OCI-LY1 (cell line): Measurements from ENCODE around the gene ETV5.
A peak's percentile ranks its signal among the peaks of the same experiment; 100 is the strongest.

Experiments used
- H2AFZ ChIP-seq: fragments of 200-600 bp; sonication (generic), shearing (Covaris generic); 2 replicates; pipeline ENCODE4 v1.6.0; 2014; ENCODE audit warnings: antibody characterized with exemption, mild to moderate bottlenecking, low read length
- H3F3A ChIP-seq: fragments of 200-600 bp; sonication (generic), shearing (Covaris generic); 2 replicates; pipeline ENCODE4 v1.6.0; 2014; ENCODE audit warnings: mild to moderate bottlenecking, antibody characterized with exemption, low read length, moderate library complexity; ENCODE audit not compliant: insufficient read depth
- H3K27ac ChIP-seq: fragments of 200-600 bp; sonication (generic); 2 replicates; pipeline ENCODE4 v1.5.1; 2014; ENCODE audit warnings: low read length, mixed run types, mild to moderate bottlenecking, low read depth; ENCODE audit not compliant: poor library complexity, severe bottlenecking
- H3K27me3 ChIP-seq: fragments of 200-600 bp; sonication (generic); 2 replicates; pipeline ENCODE4 v1.6.0; 2014; ENCODE audit warnings: antibody characterized with exemption, mild to moderate bottlenecking, low read length, moderate library complexity; ENCODE audit not compliant: insufficient read depth
- H3K36me3 ChIP-seq: fragments of 200-600 bp; sonication (generic); 2 replicates; pipeline ENCODE4 v1.6.1; 2014; ENCODE audit warnings: mild to moderate bottlenecking, antibody characterized with exemption, low read length, moderate library complexity, mixed read lengths; ENCODE audit not compliant: insufficient read depth
- H3K4me1 ChIP-seq: fragments of 200-600 bp; sonication (generic); 2 replicates; pipeline ENCODE4 v1.5.1; 2014; ENCODE audit warnings: mild to moderate bottlenecking, low read length, moderate library complexity; ENCODE audit not compliant: insufficient read depth, severe bottlenecking
- H3K4me2 ChIP-seq: fragments of 200-600 bp; sonication (generic), shearing (Covaris generic); 2 replicates; pipeline ENCODE4 v1.6.1; 2014; ENCODE audit warnings: low read length
- H3K4me3 ChIP-seq: fragments of 200-600 bp; sonication (generic); 2 replicates; pipeline ENCODE4 v1.5.1; 2014; ENCODE audit warnings: low read length, low read depth, mild to moderate bottlenecking, mixed read lengths; ENCODE audit not compliant: poor library complexity, severe bottlenecking
- H3K79me2 ChIP-seq: fragments of 200-600 bp; shearing (Covaris generic); 2 replicates; pipeline ENCODE4 v1.6.1; 2016; ENCODE audit warnings: mixed run types, low read length, mixed read lengths; ENCODE audit not compliant: insufficient read depth
- H3K9ac ChIP-seq: fragments of 200-600 bp; sonication (generic), shearing (Covaris generic); 2 replicates; pipeline ENCODE4 v1.6.1; 2014; ENCODE audit warnings: mild to moderate bottlenecking, low read length, mixed read lengths
- H3K9me2 ChIP-seq: fragments of 200-600 bp; sonication (generic), shearing (Covaris generic); 2 replicates; pipeline ENCODE4 v1.6.1; 2014; ENCODE audit warnings: low read depth, mild to moderate bottlenecking, low read length, mixed read lengths
- H3K9me3 ChIP-seq: fragments of 200-600 bp; shearing (Covaris generic); 2 replicates; pipeline ENCODE4 v1.6.1; 2014; ENCODE audit warnings: low read length, mixed read lengths
- H4K20me1 ChIP-seq: fragments of 200-600 bp; sonication (generic), shearing (Covaris generic); 2 replicates; pipeline ENCODE4 v1.6.0; 2016; ENCODE audit warnings: mild to moderate bottlenecking, low read length; ENCODE audit not compliant: insufficient read depth
- CTCF ChIP-seq: fragments of 200-600 bp; sonication (generic), shearing (Covaris generic); IDR thresholded peaks from 2 replicates; pipeline ENCODE4 v1.5.1; 2017; ENCODE audit warnings: mild to moderate bottlenecking, antibody characterized with exemption, low read length, moderate library complexity, mixed read lengths
- EZH2 ChIP-seq: fragments of 200-600 bp; sonication (generic), shearing (Covaris generic); IDR thresholded peaks from 2 replicates; pipeline ENCODE4 v1.8.0; 2017; ENCODE audit warnings: borderline replicate concordance, mixed run types, mild to moderate bottlenecking, antibody characterized with exemption, low read length, moderate library complexity, mixed read lengths

ETV5 gene

GRCh38 chr3:186109897-186110803 lies 1.3 kb upstream of the ETV5 start:
- Histone ChIP-seq H3K79me2 (no peaks in the 10 kb centered on the region), H3K27me3 (peaks cover 15% of the 10 kb centered on the region; the same call in 1 of the 2 replicates), H2AFZ (no peak overlapping the region), H3K9ac (no peak overlapping the region), H3K27ac (no peak overlapping the region), H4K20me1 (no peaks in the 10 kb centered on the region), H3K36me3 (no peaks in the 10 kb centered on the region), H3K4me3 (peak overlapping the region; percentile 55), H3K4me1 (peaks cover 22% of the 10 kb centered on the region), H3F3A (no peaks in the 10 kb centered on the region), H3K4me2 (peak overlapping the region; percentile 60), H3K9me2 (no peaks in the 10 kb centered on the region), H3K9me3 (no peaks in the 10 kb centered on the region)
- TF ChIP-seq CTCF (no peak), EZH2 (no peak)

DNA sequence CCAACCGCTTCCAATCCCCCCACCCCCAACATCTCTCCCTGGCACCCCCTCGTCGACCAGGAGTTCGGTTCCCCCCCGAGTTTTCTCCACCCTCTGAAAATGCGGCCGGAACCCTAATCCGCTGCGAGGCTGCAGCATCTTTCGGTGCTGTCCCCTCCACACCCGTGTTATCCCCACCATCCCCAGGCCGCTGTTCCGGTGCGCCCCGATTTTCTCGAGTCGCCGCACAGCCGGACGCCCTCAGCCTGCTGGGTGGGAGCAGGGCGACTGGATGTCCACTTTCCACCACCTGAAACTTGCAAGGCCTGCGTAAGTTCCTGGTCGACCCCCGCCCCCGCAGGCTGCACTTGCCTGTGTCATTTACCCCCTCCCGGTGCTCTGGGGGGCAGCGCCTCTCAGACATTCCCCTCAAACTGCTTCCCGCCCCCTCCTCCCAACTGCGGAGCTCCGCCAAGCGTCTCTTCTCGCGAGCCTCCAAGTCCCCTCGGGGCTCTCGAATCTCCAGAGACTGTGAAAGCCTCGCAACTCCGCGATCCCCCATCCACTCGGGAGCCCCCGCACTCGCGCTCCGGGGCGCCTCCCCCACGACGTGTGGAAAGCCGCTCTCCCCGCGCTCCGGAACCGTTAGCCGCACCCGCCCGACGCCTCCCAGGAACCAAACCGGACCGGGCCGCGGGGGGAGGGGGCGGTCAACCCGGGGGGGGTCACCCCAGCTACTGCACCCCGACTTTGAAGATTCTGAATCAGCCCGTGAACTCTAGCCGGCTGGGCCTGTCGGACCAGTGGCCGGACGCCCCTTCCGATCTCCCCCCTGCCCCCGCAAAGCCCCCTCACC lies 566 bp downstream of the ETV5 start:
- Histone ChIP-seq H3K9me2 (no peaks in the 10 kb centered on the region), H3K9ac (no peak overlapping the region), H3K4me1 (peaks cover 22% of the 10 kb centered on the region), H2AFZ (no peak overlapping the region), H4K20me1 (no peaks in the 10 kb centered on the region), H3K4me2 (peak overlapping the region; percentile 60), H3K79me2 (no peaks in the 10 kb centered on the region), H3K4me3 (peak overlapping the region; percentile 55), H3K27ac (no peak overlapping the region), H3K36me3 (no peaks in the 10 kb centered on the region), H3K9me3 (no peaks in the 10 kb centered on the region), H3K27me3 (peaks cover 18% of the 10 kb centered on the region; the same call in 1 of the 2 replicates), H3F3A (no peaks in the 10 kb centered on the region)
- TF ChIP-seq CTCF: no peak
- no peak for TF ChIP-seq EZH2

GRCh38 chr3:186107215-186108105 lies 1.4 kb downstream of the ETV5 start:
- peaks cover 22% of the 10 kb centered on the region for H3K4me1 ChIP-seq
- no peak for TF ChIP-seq EZH2
- no peak for TF ChIP-seq CTCF

More at GRCh38 chr3:186107215-186108105, 1.4 kb downstream of the ETV5 start:
- Histone ChIP-seq H2AFZ (no peak overlapping the region), H3K27me3 (peaks cover 19% of the 10 kb centered on the region; the same call in 1 of the 2 replicates), H3K79me2 (no peaks in the 10 kb centered on the region), H3F3A (no peaks in the 10 kb centered on the region), H3K9me3 (no peaks in the 10 kb centered on the region), H3K36me3 (no peaks in the 10 kb centered on the region), H3K27ac (no peak overlapping the region), H3K9me2 (no peaks in the 10 kb centered on the region), H4K20me1 (no peaks in the 10 kb centered on the region), H3K9ac (no peak overlapping the region), H3K4me2 (peak overlapping the region; percentile 60), H3K4me3 (peak overlapping the region; percentile 55)
